Liver (tissue), 3 donors: ENCODE results near the gene SLITRK2.

Experiments
- RAD21 ChIP-seq, 2 donors: IDR thresholded peaks; 2 replicates each; pipeline ENCODE4 v1.6.1; 2016; ENCODE audit warnings: antibody characterized with exemption in 2 of 2, mild to moderate bottlenecking in 2 of 2
- TAF1 ChIP-seq: conservative IDR thresholded peaks from 2 replicates; pipeline ENCODE4 v1.6.1; 2016; ENCODE audit warnings: antibody characterized with exemption, mild to moderate bottlenecking
- TF ChIP-seq, protein P1 (sequence below): IDR thresholded peaks from 2 replicates; pipeline ENCODE4 v1.6.1; 2016; ENCODE audit warnings: antibody characterized with exemption
- TF ChIP-seq, protein P2 (sequence below): fragments of 150-350 bp; IDR thresholded peaks from 2 replicates; pipeline ENCODE4 v1.5.1; 2017; ENCODE audit warnings: improper control_type of control experiment, low read depth, low read length; ENCODE audit not compliant: missing input control
- donor health status: healthy.
- donor health status: healthy.

DNA sequence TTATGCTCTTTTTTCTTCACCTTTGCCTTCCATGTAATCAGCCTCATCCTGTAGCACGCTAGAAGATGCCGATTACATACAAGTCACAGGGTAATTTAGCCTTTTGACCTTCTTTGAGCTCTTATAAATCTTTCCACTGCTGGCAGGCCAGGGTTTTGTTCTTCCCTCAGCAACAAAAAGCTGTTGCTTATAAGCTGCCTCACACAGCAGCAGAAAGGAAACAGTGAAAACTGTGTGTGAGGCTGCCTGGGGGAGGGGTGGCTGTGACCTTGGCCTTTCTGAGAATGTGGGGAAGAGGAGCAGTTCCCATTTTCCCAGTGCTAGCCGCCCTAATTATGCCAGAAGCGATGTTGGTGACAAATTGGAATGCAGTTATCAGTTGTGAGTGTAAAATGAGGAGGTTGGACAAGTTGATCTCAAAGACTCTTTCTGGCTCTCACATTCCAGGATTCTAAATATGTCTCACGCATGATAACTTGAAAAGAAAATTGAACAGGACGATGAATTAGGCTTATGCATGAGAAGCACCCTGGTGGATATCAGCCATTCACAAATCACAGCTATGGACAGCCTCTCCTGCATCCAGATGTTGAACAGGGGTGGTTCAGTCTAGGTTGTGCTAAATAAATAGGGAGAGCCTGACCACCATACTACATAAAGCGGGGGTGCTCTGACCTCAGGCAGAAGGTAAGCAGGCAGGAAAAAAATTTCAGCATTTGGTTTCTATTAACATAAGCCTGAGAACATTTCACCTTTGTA, 25.7 kb downstream of the SLITRK2 start:
- TF ChIP-seq, protein P1, sequence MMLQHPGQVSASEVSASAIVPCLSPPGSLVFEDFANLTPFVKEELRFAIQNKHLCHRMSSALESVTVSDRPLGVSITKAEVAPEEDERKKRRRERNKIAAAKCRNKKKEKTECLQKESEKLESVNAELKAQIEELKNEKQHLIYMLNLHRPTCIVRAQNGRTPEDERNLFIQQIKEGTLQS = no peak
- no peak for TF ChIP-seq RAD21 (IDR thresholded peaks at IDR 0.05)
- TF ChIP-seq, protein P2, sequence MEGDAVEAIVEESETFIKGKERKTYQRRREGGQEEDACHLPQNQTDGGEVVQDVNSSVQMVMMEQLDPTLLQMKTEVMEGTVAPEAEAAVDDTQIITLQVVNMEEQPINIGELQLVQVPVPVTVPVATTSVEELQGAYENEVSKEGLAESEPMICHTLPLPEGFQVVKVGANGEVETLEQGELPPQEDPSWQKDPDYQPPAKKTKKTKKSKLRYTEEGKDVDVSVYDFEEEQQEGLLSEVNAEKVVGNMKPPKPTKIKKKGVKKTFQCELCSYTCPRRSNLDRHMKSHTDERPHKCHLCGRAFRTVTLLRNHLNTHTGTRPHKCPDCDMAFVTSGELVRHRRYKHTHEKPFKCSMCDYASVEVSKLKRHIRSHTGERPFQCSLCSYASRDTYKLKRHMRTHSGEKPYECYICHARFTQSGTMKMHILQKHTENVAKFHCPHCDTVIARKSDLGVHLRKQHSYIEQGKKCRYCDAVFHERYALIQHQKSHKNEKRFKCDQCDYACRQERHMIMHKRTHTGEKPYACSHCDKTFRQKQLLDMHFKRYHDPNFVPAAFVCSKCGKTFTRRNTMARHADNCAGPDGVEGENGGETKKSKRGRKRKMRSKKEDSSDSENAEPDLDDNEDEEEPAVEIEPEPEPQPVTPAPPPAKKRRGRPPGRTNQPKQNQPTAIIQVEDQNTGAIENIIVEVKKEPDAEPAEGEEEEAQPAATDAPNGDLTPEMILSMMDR = no peak
- no peak for TF ChIP-seq TAF1
